Upper lobe of left lung (tissue), 6 donors: ENCODE results near the gene TSPEAR. TPM values are rescaled to one million over a fixed set of nuclear protein-coding genes. Genes with fewer than 3 reads are reported as not detected.

Experiments
- ATAC-seq, 2 donors: fragments of 200-7000 bp; cut with Tn5 transposase; one replicate each; pipeline ENCODE4 v1.9.1; 2022; ENCODE audit warnings: mild to moderate bottlenecking in 2 of 2, moderate library complexity in 2 of 2; ENCODE audit not compliant: low FRiP score in 2 of 2
- DNase-seq, 2 donors: peaks; one replicate each; pipeline ENCODE4 v3.0.0-alpha.2; 2019 to 2020
- H3K27ac ChIP-seq, 4 donors: fragments of 200-600 bp; sonication (generic); one replicate each; pipeline ENCODE4 v1.5.1; 2016 to 2019
- H3K27me3 ChIP-seq, 4 donors: fragments of 200-600 bp; sonication (generic); one replicate each; pipeline ENCODE4 v1.5.1; 2017 to 2019
- H3K36me3 ChIP-seq, 4 donors: fragments of 200-600 bp; sonication (generic); one replicate each; pipeline ENCODE4 v1.5.1; 2016 to 2019
- H3K4me1 ChIP-seq, 4 donors: fragments of 200-600 bp; sonication (generic); one replicate each; pipeline ENCODE4 v1.5.1; 2018 to 2019
- H3K4me3 ChIP-seq, 4 donors: fragments of 200-600 bp; sonication (generic); one replicate each; pipeline ENCODE4 v1.5.1; 2017 to 2019; ENCODE audit warnings: mild to moderate bottlenecking in 2 of 4, moderate library complexity in 1 of 4
- H3K9me3 ChIP-seq, 4 donors: fragments of 200-600 bp; sonication (generic); one replicate each; pipeline ENCODE4 v1.5.1; 2018 to 2019
- CTCF ChIP-seq, 6 experiments: fragments of 450-650 bp in 4 of 6; fragments of 200-600 bp in 2 of 6; sonication (generic) in 2 of 6; IDR thresholded peaks; one replicate each; pipeline ENCODE4 v1.5.1; 2016 to 2019; ENCODE audit warnings: antibody characterized with exemption in 6 of 6
- EP300 ChIP-seq, 4 donors: sonication (generic); formaldehyde crosslinking; IDR thresholded peaks; one replicate each; pipeline ENCODE4 v1.5.1; 2017; ENCODE audit warnings: antibody characterized with exemption in 4 of 4, control low read depth in 2 of 4
- POLR2A ChIP-seq, 4 donors: fragments of 450-650 bp; IDR thresholded peaks; one replicate each; pipeline ENCODE4 v1.5.1; 2016 to 2017; ENCODE audit warnings: antibody characterized with exemption in 4 of 4, mild to moderate bottlenecking in 2 of 4
- POLR2AphosphoS5 ChIP-seq, 2 donors: sonication (generic); formaldehyde crosslinking; IDR thresholded peaks; one replicate each; pipeline ENCODE4 v1.5.1; 2017; ENCODE audit warnings: antibody characterized with exemption in 2 of 2
- WGBS, 2 donors: methylation state at CpG; one replicate each; pipeline ENCODE4 v1.1.5; 2017 to 2018; 5-methylcytosine and 5-hydroxymethylcytosine counted together
- total RNA-seq, 6 donors: library from RNA; depleted of rRNA in 4 of 6; stranded (reverse); fragments of >200 nt in 4 of 6; gene quantifications; one replicate each; pipeline versions ENCODE4 v1.1.0 to v1.2.1, GENCODE V29; 2016 to 2021
- donor health status: DM: no; HTN: no; CAD: no; lungs with moderate emphysema.
- donor health status: DM: no; HTN: yes; CAD: no; lungs with severe emphysema.

TSPEAR gene
- total RNA-seq, 6 donors from 2014 or later, result 0.14 to 0.17 TPM; not detected in 4

- H3K27me3 ChIP-seq, result peaks cover 0 to 7% (median 0%) of the 10 kb centered on the region in 4 donors
- ATAC-seq (no peak), DNase-seq (no peak)
- H3K4me3 ChIP-seq, result no peak overlapping the region
- H3K27ac ChIP-seq, result no peak overlapping the region
- H3K4me1 ChIP-seq, result no peaks in the 10 kb centered on the region
- H3K36me3 ChIP-seq, result no peaks in the 10 kb centered on the region
- TF ChIP-seq CTCF (IDR thresholded peaks at IDR 0.05) (no peak), POLR2A (IDR thresholded peaks at IDR 0.05) (no peak), EP300 (IDR thresholded peaks at IDR 0.05) (no peak), POLR2AphosphoS5 (IDR thresholded peaks at IDR 0.05) (no peak)
- no peaks in the 10 kb centered on the region for H3K9me3 ChIP-seq
- 100% methylated on average over 1 of the region's 1 CpG; no CpG with 5 or more reads in 1 of the 2 donors for WGBS, 2 donors
These were observed 188.6 kb downstream of the TSPEAR start for GRCh38 chr21:44522753-44523204.

GRCh38 chr21:44521928-44522752 lies 189.2 kb downstream of the TSPEAR start:
- TF ChIP-seq POLR2A (IDR thresholded peaks at IDR 0.05), result no peak
- TF ChIP-seq POLR2AphosphoS5 (IDR thresholded peaks at IDR 0.05), result no peak
- TF ChIP-seq CTCF (IDR thresholded peaks at IDR 0.05), result no peak
- TF ChIP-seq EP300 (IDR thresholded peaks at IDR 0.05), result no peak
- H3K36me3 ChIP-seq, result no peaks in the 10 kb centered on the region
- H3K4me1 ChIP-seq, result no peaks in the 10 kb centered on the region
- H3K9me3 ChIP-seq, result no peaks in the 10 kb centered on the region
- peaks cover 0 to 7% (median 0%) of the 10 kb centered on the region in 4 donors for H3K27me3 ChIP-seq
- no peak overlapping the region for H3K4me3 ChIP-seq
- peak in 1 of 2 donors; percentile 64 for DNase-seq
- ATAC-seq, result no peak
- H3K27ac ChIP-seq, result no peak overlapping the region
- 84 to 93% methylated on average over 5 to 33 of the region's 33 CpGs for WGBS, 2 donors

- Histone ChIP-seq H3K9me3 (no peaks in the 10 kb centered on the region), H3K4me3 (no peak overlapping the region), H3K4me1 (no peaks in the 10 kb centered on the region), H3K36me3 (no peaks in the 10 kb centered on the region), H3K27ac (no peak overlapping the region), H3K27me3 (peaks cover 0 to 7% (median 0%) of the 10 kb centered on the region in 4 donors)
- WGBS, 2 donors, result 88 to 91% methylated on average over 3 to 12 of the region's 22 CpGs
- no peak for ATAC-seq
- DNase-seq, result peak in 1 of 2 donors; percentile 20
- TF ChIP-seq CTCF (IDR thresholded peaks at IDR 0.05), result no peak
- TF ChIP-seq POLR2AphosphoS5 (IDR thresholded peaks at IDR 0.05), result no peak
- no peak for TF ChIP-seq EP300 (IDR thresholded peaks at IDR 0.05)
- no peak for TF ChIP-seq POLR2A (IDR thresholded peaks at IDR 0.05)
These were observed 190.0 kb downstream of the TSPEAR start for GRCh38 chr21:44521301-44521927.

- H3K4me3 ChIP-seq, result no peak overlapping the region
- H3K27me3 ChIP-seq, result peaks cover 0 to 7% (median 0%) of the 10 kb centered on the region in 4 donors
- 84 to 87% methylated on average over 21 to 30 of the region's 31 CpGs for WGBS, 2 donors
- H3K27ac ChIP-seq, result no peak overlapping the region
- H3K9me3 ChIP-seq, result no peaks in the 10 kb centered on the region
- H3K36me3 ChIP-seq, result no peaks in the 10 kb centered on the region
- DNase-seq, result peak in 1 of 2 donors; percentile 10
- TF ChIP-seq POLR2AphosphoS5 (IDR thresholded peaks at IDR 0.05) (no peak), POLR2A (IDR thresholded peaks at IDR 0.05) (no peak), CTCF (IDR thresholded peaks at IDR 0.05) (no peak), EP300 (IDR thresholded peaks at IDR 0.05) (no peak)
- H3K4me1 ChIP-seq, result no peaks in the 10 kb centered on the region
- no peak for ATAC-seq
These were observed 190.8 kb downstream of the TSPEAR start for GRCh38 chr21:44520326-44521300.
